KMS-11 (cell line): ENCODE measurements around the gene RAI1.

Experiments used
- H2AFZ ChIP-seq: fragments of 200-600 bp; sonication (generic); 2 replicates; pipeline ENCODE4 v1.6.1; 2016; ENCODE audit warnings: antibody characterized with exemption, mixed run types, low read depth
- H3K27ac ChIP-seq: fragments of 200-600 bp; sonication (generic); 2 replicates; pipeline ENCODE4 v1.6.1; 2016; ENCODE audit warnings: mild to moderate bottlenecking, mixed run types
- H3K27me3 ChIP-seq: fragments of 200-600 bp; sonication (generic); 2 replicates; pipeline ENCODE4 v1.6.1; 2017; ENCODE audit warnings: mild to moderate bottlenecking, low read depth, mixed run types, moderate library complexity; ENCODE audit not compliant: insufficient read depth
- H3K36me3 ChIP-seq: fragments of 200-600 bp; sonication (generic); 2 replicates; pipeline ENCODE4 v1.6.1; 2017; ENCODE audit warnings: mild to moderate bottlenecking, mixed run types; ENCODE audit not compliant: insufficient read depth
- H3K4me1 ChIP-seq: fragments of 200-600 bp; sonication (generic); 2 replicates; pipeline ENCODE4 v1.6.1; 2016; ENCODE audit warnings: mild to moderate bottlenecking, low read depth, mixed run types; ENCODE audit not compliant: poor library complexity, severe bottlenecking
- H3K4me2 ChIP-seq: fragments of 200-600 bp; sonication (generic); 2 replicates; pipeline ENCODE4 v1.7.0; 2016; ENCODE audit warnings: mild to moderate bottlenecking, mixed run types
- H3K4me3 ChIP-seq: fragments of 200-600 bp; sonication (generic); IDR thresholded peaks from 2 replicates; pipeline ENCODE4 v1.6.1; 2017; ENCODE audit warnings: low read depth, low read length, mixed read lengths; ENCODE audit not compliant: insufficient read depth
- H3K79me2 ChIP-seq: fragments of 200-600 bp; sonication (generic); 2 replicates; pipeline ENCODE4 v1.6.1; 2016; ENCODE audit warnings: low read depth, mixed run types; ENCODE audit not compliant: insufficient read depth
- H3K9ac ChIP-seq: fragments of 200-600 bp; sonication (generic); 2 replicates; pipeline ENCODE4 v1.6.1; 2016; ENCODE audit warnings: mild to moderate bottlenecking, mixed run types
- H4K20me1 ChIP-seq: fragments of 200-600 bp; sonication (generic); 2 replicates; pipeline ENCODE4 v1.6.1; 2016; ENCODE audit warnings: mild to moderate bottlenecking, mixed run types; ENCODE audit not compliant: insufficient read depth
- TF ChIP-seq, protein P1 (sequence below): fragments of 200-600 bp; sonication (generic); conservative IDR thresholded peaks from 2 replicates; pipeline ENCODE4 v1.6.1; 2017; ENCODE audit warnings: low read depth, mild to moderate bottlenecking, antibody characterized with exemption, low read length, moderate library complexity, mixed read lengths

The RAI1 gene

DNA sequence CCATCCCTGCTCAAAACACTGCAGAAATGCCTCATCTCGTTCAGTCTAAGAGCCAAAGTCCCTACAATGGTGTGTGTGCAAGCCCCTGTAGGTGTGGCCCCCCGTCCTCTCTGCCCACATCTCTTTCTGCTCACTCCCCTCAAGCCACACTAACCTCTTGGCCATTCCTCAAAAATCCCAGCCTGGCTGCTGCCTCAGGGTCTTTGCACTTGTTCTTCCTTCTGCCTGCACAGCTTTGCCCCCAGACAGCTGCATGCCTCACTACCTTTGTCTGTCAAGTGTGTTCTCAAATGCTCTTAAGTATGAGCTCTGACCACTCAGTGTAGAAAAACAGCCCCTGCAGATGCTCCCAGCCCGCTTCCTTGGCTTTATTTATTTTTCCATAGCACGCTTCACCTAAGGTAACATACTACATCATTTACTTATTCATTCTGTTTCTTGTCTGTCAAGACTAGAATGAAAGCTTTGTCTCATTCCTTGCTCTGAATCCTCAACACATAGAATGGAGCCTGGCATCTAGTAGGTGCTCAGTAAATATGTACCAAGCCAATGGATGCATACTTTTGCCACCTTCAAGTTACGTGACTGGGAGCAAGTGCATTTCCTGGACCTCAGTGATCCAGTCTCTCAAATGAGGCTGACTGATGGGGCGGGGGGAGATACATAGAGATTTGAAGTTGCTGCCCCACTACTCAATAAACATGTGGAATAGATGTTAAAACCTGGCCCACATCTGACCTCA lies 38.1 kb downstream of the RAI1 start:
- TF ChIP-seq, protein P1, sequence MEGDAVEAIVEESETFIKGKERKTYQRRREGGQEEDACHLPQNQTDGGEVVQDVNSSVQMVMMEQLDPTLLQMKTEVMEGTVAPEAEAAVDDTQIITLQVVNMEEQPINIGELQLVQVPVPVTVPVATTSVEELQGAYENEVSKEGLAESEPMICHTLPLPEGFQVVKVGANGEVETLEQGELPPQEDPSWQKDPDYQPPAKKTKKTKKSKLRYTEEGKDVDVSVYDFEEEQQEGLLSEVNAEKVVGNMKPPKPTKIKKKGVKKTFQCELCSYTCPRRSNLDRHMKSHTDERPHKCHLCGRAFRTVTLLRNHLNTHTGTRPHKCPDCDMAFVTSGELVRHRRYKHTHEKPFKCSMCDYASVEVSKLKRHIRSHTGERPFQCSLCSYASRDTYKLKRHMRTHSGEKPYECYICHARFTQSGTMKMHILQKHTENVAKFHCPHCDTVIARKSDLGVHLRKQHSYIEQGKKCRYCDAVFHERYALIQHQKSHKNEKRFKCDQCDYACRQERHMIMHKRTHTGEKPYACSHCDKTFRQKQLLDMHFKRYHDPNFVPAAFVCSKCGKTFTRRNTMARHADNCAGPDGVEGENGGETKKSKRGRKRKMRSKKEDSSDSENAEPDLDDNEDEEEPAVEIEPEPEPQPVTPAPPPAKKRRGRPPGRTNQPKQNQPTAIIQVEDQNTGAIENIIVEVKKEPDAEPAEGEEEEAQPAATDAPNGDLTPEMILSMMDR, result no peak
- Histone ChIP-seq H3K27me3 (no peaks in the 10 kb centered on the region), H3K4me1 (peaks cover 27% of the 10 kb centered on the region), H3K36me3 (no peaks in the 10 kb centered on the region), H3K27ac (no peak overlapping the region), H3K79me2 (no peaks in the 10 kb centered on the region; the same call in 1 of the 2 replicates), H3K4me2 (no peak overlapping the region), H3K4me3 (no peak overlapping the region), H3K9ac (no peak overlapping the region), H2AFZ (no peak overlapping the region), H4K20me1 (no peaks in the 10 kb centered on the region)

DNA sequence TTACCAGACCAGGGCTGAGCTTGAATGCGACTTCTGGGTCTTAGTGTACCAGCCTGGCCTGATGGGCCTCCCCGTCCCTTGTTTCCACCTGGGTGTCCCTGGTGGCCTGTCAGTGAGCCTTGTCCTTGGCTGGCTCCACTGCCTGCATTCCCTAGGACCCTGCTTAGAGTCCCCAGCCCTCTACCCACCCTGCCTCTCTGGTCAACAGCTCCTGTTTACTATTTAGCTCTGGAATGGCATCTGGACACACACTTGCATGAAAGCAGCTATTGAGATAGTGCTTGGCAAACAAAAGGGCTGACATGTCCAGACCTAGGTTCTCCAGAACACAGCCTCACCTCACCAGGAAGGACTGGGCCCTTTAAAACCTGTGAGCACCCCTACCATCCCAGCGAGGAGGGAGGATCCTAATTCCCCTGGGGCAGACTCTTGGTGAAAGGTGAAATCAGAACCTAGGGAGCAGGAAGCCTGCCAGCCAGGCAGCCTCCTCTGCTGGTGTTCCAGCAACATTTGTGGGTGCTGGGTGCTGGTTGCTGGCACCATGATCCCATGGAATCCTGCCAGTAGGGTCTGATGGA lies 38.8 kb downstream of the RAI1 start:
- Histone ChIP-seq H3K4me2 (no peak overlapping the region), H3K79me2 (no peaks in the 10 kb centered on the region; the same call in 1 of the 2 replicates), H3K36me3 (no peaks in the 10 kb centered on the region), H3K4me3 (no peak overlapping the region), H3K4me1 (peaks cover 27% of the 10 kb centered on the region), H3K27me3 (no peaks in the 10 kb centered on the region), H2AFZ (no peak overlapping the region), H3K27ac (no peak overlapping the region), H3K9ac (no peak overlapping the region), H4K20me1 (no peaks in the 10 kb centered on the region)
- TF ChIP-seq, protein P1, result no peak

DNA sequence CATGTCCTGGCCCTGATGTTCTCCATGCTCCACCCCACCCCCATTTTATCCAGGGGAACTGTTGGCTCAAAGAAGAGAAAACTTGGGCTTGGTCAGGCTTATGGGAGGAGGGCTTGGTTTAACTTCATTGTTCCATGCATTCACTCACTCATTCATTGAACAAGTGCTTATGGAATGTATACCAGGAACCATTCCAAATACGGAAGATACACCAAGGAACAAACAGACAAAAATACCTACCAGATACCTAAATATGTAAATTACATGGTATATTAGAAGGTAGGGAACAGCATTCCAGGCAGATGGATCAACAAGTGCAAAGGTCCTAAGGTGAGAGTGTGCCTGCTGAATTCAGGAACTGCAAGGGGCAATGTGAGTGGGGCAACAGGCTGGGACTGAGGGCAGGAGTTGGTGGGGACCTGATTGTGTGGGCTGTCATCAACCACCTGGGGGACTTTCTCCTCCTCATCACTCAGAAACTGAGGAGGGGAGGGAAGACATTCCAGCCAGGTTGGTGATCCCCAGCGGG lies 39.9 kb downstream of the RAI1 start:
- H3K4me3 ChIP-seq, result no peak overlapping the region
- TF ChIP-seq, protein P1, result no peak

DNA sequence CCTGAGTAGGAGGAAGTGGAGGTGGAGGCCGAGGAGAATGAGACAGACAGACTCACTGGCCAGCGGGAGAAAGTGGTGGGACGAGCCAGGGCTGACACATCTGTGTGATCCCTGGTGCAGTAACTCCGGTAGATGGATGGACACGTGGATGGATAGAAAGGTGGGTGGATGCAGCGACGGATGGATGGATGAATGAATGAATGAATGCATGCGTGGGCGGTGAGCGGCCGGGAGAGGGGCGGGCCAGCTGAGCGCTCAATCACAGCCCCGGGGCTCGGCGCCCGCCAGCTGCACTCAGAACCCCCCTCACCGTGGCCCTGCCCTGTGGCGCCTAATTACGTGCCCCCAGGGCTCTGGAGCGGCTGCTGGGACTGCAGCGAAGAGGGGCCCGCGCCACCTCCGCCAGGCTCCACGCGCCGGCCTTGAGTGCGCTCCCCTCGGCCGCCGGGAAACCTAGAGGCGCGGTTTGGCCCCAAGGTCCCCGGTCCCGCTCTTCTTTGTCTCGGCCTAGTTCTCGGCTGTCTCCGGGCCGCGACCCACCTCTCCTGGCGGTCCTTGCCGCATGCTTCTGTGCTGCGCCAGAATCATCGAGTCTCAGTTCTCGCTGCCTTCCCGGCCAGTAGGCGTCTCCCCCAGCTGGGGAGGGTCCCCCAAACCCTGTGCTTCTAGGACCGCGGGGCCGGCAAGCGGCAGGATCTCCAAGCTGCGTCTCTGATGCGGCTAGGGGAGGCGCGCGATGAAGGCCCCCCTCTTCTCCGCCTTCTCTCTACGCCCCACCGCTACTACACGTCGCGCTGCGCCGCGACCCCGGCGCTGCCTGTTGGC lies 41.0 kb downstream of the RAI1 start:
- Histone ChIP-seq H3K27ac (no peak overlapping the region), H3K4me3 (no peak overlapping the region), H3K4me2 (no peak overlapping the region), H4K20me1 (no peaks in the 10 kb centered on the region), H3K27me3 (no peaks in the 10 kb centered on the region), H3K4me1 (peaks cover 18% of the 10 kb centered on the region), H3K36me3 (no peaks in the 10 kb centered on the region), H3K79me2 (no peaks in the 10 kb centered on the region), H3K9ac (no peak overlapping the region), H2AFZ (no peak overlapping the region)
- TF ChIP-seq, protein P1, result no peak

More for the DNA sequence above, 39.9 kb downstream of the RAI1 start:
- no peaks in the 10 kb centered on the region; the same call in 1 of the 2 replicates for H3K79me2 ChIP-seq
- no peak overlapping the region for H3K4me2 ChIP-seq
- no peaks in the 10 kb centered on the region for H4K20me1 ChIP-seq
- H2AFZ ChIP-seq, result no peak overlapping the region
- H3K27ac ChIP-seq, result no peak overlapping the region
- no peaks in the 10 kb centered on the region for H3K36me3 ChIP-seq
- no peaks in the 10 kb centered on the region for H3K27me3 ChIP-seq
- H3K9ac ChIP-seq, result no peak overlapping the region
- H3K4me1 ChIP-seq, result peaks cover 27% of the 10 kb centered on the region
